B cell (primary cell): ENCODE data around the gene GON4L.

ENCODE experiments used
- CTCF ChIP-seq: fragments of 200-600 bp; IDR thresholded peaks from one replicate; pipeline ENCODE4 v1.8.0; 2022; ENCODE audit warnings: antibody characterized with exemption, mild to moderate bottlenecking
- EZH2 ChIP-seq: IDR thresholded peaks from 2 replicates; pipeline ENCODE4 v1.6.1; 2012; ENCODE audit warnings: borderline replicate concordance, low read depth, mild to moderate bottlenecking, moderate library complexity, low read length; ENCODE audit not compliant: insufficient read depth, poor library complexity, severe bottlenecking

- no peak for TF ChIP-seq CTCF
- TF ChIP-seq EZH2: no peak
Measured at GRCh38 chr1:155900161-155900560, 43.1 kb upstream of the GON4L start.
